WI38 (cell line): ENCODE measurements around the gene IGF2BP3.

Experiments
- H3K4me3 ChIP-seq: 2 replicates; pipeline ENCODE4 v1.5.1; 2011; ENCODE audit warnings: low read depth, mild to moderate bottlenecking, control low read depth, low read length
- CTCF ChIP-seq: IDR thresholded peaks from 2 replicates; pipeline ENCODE4 v1.5.1; 2012; ENCODE audit warnings: low read depth, mild to moderate bottlenecking, control low read depth, low read length

IGF2BP3 gene

DNA sequence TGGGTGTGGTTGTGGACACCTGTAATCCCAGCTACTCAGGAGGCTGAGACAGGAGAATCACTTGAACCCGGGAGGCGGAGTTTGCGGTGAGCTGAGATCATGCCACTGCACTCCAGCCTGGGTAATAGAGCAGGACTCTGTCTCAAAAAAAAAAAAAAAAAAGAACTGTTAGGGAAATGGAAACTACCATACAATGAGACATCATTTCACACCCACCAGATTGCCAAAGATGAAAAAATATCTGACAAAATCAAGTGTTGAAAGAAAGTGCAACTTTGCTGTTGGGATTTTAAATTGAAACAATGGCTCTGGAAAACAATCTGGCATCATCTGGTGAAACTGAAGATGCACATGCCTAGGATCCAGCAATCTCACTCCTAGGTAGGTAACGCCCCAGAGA lies 187.2 kb downstream of the IGF2BP3 start:
- no peak for TF ChIP-seq CTCF
- no peak overlapping the region for H3K4me3 ChIP-seq

GRCh38 chr7:23279819-23280525 lies 190.3 kb downstream of the IGF2BP3 start:
- TF ChIP-seq CTCF, result no peak
- no peak overlapping the region for H3K4me3 ChIP-seq

- peak; percentile 68 for TF ChIP-seq CTCF
- H3K4me3 ChIP-seq, result no peak overlapping the region
Measured at GRCh38 chr7:23277359-23277989, 192.8 kb downstream of the IGF2BP3 start.

GRCh38 chr7:23276947-23277346 lies 193.3 kb downstream of the IGF2BP3 start:
- TF ChIP-seq CTCF, result no peak
- H3K4me3 ChIP-seq, result no peak overlapping the region

DNA sequence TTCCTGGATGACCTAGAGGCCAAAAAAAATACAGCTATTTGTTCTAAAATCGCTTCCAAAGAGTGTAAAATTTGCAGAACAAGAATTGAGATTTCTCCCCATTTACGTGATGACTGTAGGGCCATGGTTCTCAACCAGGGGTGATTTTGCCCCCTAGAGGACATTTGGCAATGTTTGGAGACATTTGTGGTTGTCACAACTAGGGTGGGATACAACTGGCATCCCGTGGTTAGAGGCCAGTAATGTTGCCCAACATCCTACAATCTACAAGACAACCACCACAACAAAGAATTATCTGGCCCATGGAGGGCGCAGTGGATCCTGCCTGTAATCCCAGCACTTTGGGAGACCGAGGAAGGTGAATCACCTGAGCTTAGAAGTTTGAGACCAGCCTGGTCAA lies 193.9 kb downstream of the IGF2BP3 start:
- no peak for TF ChIP-seq CTCF
- no peak overlapping the region for H3K4me3 ChIP-seq

DNA sequence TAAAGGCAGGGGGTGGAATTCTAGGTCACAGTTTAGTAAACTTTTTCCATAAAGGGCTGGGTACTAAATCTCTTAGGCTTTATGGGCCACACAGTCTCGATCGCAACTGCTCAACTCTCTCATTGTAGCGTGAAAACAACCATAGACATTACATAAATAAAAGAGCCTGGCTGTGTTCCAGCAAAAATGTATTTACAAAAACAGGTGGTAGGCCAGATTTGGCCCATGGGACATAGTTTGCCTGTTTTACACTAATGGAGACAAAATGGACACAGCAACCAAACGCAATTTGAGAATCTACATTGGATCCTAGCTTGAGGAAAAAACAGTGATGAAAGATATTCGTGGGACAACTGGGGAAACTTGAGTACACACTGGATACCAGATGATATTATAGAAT lies 194.4 kb downstream of the IGF2BP3 start:
- TF ChIP-seq CTCF, result no peak
- H3K4me3 ChIP-seq, result no peak overlapping the region

- no peak overlapping the region for H3K4me3 ChIP-seq
- peak; percentile 88 for TF ChIP-seq CTCF
Measured at GRCh38 chr7:23273141-23273599, 197.1 kb downstream of the IGF2BP3 start.
